LHCN-M2 (cell line): ENCODE measurements around the gene HECTD2. TPM values are rescaled to one million over a fixed set of nuclear protein-coding genes. Genes with fewer than 3 reads are reported as not detected.

Source experiments
- DNase-seq: peaks from one replicate; pipeline ENCODE4 v3.0.0-alpha.2; 2012; ENCODE audit warnings: low read depth
- total RNA-seq: library from RNA; depleted of rRNA; stranded (reverse); fragments of >200 nt; gene quantifications from 2 replicates; pipeline ENCODE4 v1.2.3, GENCODE V29; 2014

The HECTD2 gene
- total RNA-seq, 1 experiment from 2014 or later: 21.4 TPM

- DNase-seq: no peak
These were observed 126.6 kb downstream of the HECTD2 start for GRCh38 chr10:91536733-91537132.

GRCh38 chr10:91537614-91538383 is 127.7 kb downstream of the HECTD2 start:
- DNase-seq: no peak

DNA sequence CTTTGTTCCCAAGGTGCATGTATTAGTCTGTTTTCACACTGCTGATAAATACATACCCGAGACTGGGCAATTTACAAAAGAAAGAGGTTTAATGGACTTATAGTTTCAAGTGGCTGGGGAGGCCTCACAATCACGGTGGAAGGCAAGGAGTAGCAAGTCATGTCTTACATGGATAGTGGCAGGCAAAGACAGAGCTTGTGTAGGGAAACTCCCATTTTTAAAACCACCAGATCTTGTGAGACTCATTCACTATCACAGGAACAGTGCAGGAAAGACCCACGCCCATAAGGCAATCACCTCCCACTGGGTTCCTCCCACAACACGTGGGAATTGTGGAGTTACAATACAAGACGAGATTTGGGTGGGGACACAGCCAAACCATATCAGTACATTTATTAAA is 129.8 kb downstream of the HECTD2 start:
- DNase-seq: no peak

GRCh38 chr10:91540733-91541132 is 130.6 kb downstream of the HECTD2 start:
- DNase-seq: peak; percentile 47

DNA sequence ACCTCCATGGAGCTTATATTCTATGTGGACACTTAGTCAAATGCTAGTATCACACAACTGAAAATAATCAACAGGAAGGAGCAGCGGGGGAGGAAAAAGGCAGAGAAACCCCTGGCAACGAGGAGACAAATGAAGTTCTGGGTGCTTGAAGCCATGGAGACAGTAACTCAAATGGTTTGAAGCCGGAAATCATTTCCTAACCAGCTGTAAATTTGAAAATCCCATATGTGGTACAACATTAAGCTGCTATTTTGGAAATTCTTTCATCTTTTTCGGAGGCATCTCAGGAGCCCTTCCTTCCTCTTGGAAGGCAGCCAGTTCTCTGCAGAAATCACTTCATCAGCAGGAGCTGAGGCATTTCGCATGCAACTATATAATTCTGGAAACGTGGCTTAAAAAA is 131.3 kb downstream of the HECTD2 start:
- DNase-seq: no peak

- DNase-seq: no peak
These were observed 135.2 kb downstream of the HECTD2 start for GRCh38 chr10:91545384-91545783.

DNA sequence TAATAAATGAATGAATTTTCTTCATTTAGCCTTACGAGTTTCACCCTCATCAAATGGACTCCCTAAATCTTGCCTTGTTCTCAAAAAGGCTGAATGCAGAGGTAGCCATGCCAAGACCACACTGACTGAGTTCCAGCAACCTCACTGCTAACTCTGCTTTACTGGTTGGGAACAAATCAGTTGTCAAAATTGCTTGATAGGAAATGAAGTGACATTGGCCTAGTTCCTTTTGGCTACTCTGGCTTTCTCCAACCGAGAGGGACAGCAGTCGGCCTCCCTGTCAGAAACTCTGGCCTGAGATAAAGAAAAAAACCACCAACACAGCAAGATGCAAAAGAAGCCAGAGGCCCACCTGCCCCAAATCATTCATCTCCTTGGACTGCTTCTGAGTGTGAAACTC is 135.7 kb downstream of the HECTD2 start:
- no peak for DNase-seq

DNA sequence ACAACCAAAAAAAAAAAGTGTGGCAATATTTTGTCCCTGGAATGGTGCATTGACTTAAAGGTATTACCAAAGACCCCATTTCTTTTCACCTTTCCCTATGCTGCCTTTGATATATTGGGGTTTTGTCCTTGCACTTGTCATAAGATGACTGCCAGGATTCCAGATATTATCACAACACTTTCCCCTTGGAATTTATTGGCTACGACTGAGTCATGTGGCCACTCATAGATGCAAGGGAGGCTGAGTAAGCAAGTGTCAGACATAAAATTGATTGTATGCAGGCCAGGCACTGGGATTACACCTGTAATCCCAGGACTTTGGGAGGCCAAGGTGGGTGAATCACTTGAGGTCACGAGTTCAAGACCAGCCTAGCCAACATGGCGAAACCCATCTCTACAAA is 139.1 kb downstream of the HECTD2 start:
- DNase-seq: no peak

GRCh38 chr10:91550021-91550420 is 139.9 kb downstream of the HECTD2 start:
- DNase-seq: no peak

DNA sequence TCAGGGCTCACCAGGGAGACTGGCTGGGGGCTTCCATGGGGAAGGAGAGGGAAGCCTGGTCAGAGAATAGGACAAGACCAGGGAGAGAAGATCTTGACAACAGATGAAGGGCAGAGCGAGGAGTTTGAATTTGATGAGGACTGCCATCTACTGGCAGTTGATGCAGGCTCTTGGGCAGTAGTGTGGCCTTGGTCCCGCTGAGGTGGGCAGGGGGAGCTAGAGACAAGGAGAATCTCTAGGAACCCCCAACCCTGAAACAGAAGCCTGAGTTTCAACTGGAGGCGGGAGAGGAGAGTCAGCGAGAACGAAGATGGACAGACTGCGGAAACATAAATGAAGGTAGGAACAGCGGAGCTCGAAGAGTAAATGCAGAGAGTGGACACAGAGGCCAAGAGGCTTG is 141.7 kb downstream of the HECTD2 start:
- DNase-seq: peak; percentile 68

GRCh38 chr10:91552274-91553095 is 142.3 kb downstream of the HECTD2 start:
- no peak for DNase-seq

DNA sequence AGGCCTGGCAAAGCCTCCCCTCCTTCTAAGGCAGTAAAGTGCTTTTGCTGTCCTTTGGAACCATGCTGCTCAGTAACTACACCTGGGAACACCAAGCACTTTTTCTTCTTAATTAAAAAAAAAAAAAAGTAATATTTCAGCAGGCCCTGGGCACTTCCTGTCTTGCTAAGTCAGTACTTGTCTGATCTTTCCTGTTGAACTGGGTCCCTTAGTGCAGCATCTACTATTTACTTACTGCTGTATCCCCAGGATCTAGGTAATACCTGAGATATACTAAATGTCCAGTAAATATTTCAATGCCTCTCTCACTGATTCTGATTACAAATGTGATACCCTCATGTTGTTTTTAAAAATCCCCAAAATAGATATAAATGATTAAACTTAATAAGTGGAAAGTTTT is 145.3 kb downstream of the HECTD2 start:
- DNase-seq: no peak

- peak; percentile 27 for DNase-seq
These were observed 146.8 kb downstream of the HECTD2 start for GRCh38 chr10:91556691-91557566.

DNA sequence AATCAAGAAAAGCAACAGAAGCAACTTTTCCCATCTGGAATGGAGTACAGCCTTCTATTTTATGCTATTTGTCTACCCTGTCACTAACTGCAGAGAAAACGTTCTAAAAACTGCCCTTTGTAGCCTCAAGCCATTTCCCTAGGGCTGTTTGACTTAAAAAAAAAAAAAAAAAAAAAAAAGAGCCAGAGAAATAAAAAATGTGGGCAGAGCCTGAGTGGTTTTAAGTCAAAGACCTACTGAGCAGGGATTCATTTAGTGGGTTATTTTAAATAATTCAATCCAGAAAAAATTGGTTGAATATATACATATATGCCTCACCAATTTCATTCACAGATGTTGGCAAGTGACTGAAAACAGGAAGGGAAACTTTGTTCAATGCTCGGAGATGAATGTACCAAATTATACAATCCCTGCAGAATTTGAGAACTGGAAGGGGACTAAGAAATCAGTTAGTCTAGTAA is 147.5 kb downstream of the HECTD2 start:
- DNase-seq: no peak

GRCh38 chr10:91558473-91558872 is 148.3 kb downstream of the HECTD2 start:
- DNase-seq: no peak

DNA sequence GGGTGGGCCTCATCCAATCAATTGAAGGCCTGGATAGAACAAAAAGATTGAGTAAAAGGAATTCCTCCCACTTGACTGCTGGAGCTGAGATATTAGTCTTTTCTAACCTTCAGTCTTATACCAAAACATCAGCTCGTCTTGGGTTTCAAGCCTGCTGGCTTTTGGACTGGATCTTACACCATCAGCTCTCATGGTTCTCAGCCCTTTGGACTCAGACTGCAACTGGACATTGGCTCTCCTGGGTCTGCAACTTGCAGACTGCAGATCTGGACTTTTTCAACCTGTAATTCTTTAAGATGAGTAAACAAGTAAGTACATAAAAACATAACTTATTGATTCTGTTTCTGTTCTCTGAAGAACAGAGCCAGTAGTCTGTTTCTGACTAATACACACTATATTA is 149.0 kb downstream of the HECTD2 start:
- no peak for DNase-seq

DNA sequence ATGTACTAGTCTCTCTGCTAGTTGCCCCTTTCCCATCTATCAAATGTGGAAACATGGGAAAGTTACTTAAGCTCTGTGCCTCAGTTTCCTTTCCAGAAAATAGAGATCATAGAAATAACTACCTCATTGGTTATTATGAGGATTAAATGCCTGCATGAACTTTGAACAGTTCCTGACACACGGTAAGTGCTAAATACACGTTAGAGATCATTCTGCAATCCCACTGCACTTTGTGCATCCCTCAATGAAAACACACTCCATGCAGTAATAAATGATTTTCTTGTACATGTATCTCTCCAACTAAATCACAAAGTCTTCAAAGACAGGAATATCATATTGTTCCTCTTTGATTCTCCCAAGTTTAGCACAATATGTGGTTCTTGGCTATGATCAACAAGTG is 149.6 kb downstream of the HECTD2 start:
- DNase-seq: no peak

DNA sequence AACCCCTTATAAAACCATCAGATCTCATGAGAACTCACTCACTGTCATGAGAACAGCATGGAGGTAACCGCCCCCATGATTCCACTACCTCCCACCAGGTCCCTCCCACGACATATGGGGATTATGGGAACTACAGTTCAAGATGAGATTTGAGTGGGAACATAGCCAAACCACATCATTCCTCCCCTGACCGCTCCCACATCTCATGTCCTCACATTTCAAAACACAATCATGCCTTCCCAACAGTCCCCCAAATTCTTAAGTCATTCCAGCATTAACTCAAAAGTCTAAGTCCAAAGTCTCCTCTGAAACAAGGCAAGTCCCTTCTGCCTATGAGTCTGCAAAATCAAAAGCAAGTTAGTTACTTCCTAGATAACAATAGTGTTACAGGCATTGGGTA is 150.7 kb downstream of the HECTD2 start:
- DNase-seq: peak; percentile 75

DNA sequence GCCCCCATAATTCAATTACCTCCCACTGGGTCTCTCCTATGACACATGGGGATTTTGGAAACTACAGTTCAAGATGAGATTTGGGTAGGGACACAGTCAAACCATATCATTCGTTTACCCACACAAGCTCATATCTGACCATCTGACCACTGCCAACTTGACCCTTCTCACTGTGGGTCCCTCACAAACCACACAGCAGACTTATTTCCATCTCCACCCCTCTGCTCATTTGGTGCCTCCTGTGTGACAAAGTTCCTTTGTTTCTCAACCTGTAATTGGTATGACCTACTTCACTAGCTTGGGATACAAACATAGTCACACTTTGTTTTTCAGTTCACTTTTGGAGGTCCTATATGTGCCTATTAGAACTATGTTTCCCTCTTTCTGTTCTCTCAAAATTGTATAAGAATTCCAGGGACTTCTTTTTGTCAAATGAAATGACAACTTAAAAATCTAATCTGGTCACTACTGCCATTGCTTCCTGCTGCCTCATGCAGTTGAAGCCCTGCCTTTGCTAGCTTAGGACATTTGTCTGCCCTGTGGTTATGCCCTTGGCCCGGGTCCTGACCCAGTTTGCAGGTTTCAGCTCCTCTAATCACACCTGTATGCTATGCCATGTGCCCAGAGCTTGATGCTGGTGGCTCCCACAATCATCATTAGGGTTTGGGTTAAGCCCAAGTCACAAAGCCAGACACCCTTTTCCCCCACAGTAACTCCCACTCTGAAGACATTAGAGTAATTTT is 152.9 kb downstream of the HECTD2 start:
- no peak for DNase-seq

GRCh38 chr10:91564026-91564425 is 153.9 kb downstream of the HECTD2 start:
- DNase-seq: no peak
